Transverse colon (tissue), 4 donors: ENCODE measurements around the gene GBP6. TPM values are rescaled to one million over a fixed set of nuclear protein-coding genes. Genes with fewer than 3 reads are reported as not detected.

Experiments
- DNase-seq: peaks from one replicate; pipeline ENCODE4 v3.0.0-alpha.2; 2019
- H3K27ac ChIP-seq, 4 donors: fragments of 200-600 bp; sonication (generic); 2 replicates each; pipeline ENCODE4 v1.5.1; 2016 to 2018; ENCODE audit warnings: inconsistent platforms in 4 of 4
- H3K27me3 ChIP-seq: fragments of 200-600 bp; sonication (generic); 2 replicates; pipeline ENCODE4 v1.5.1; 2017; ENCODE audit warnings: inconsistent platforms
- H3K36me3 ChIP-seq, 4 donors: fragments of 200-600 bp; sonication (generic); 2 replicates each; pipeline ENCODE4 v1.5.1; 2017 to 2019; ENCODE audit warnings: inconsistent platforms in 4 of 4
- H3K4me1 ChIP-seq, 4 donors: fragments of 200-600 bp; sonication (generic); 2 replicates each; pipeline ENCODE4 v1.5.1; 2017 to 2020; ENCODE audit warnings: inconsistent platforms in 4 of 4
- H3K4me3 ChIP-seq, 4 donors: fragments of 200-600 bp; sonication (generic); 1 replicate in 1 of 4; 2 replicates in 3 of 4; pipeline versions ENCODE4 v1.5.1 to v1.6.1; 2017 to 2019; ENCODE audit warnings: inconsistent platforms in 4 of 4
- H3K9me3 ChIP-seq, 2 donors: fragments of 200-600 bp; sonication (generic); 2 replicates each; pipeline ENCODE4 v1.5.1; 2017 to 2019; ENCODE audit warnings: inconsistent platforms in 2 of 2
- EP300 ChIP-seq: sonication (generic); formaldehyde crosslinking; IDR thresholded peaks from one replicate; pipeline ENCODE4 v1.6.1; 2017; ENCODE audit warnings: antibody characterized with exemption, low read depth
- POLR2A ChIP-seq: fragments of 450-650 bp; IDR thresholded peaks from one replicate; pipeline ENCODE4 v1.6.1; 2016; ENCODE audit warnings: antibody characterized with exemption, mild to moderate bottlenecking, moderate library complexity
- POLR2AphosphoS5 ChIP-seq, 3 donors: sonication (generic); formaldehyde crosslinking; IDR thresholded peaks; one replicate each; pipeline ENCODE4 v1.6.1; 2016; ENCODE audit warnings: antibody characterized with exemption in 3 of 3
- WGBS, 2 donors: methylation state at CpG; one replicate each; pipeline ENCODE4 v1.1.5; 2018; ENCODE audit warnings: low coverage in 1 of 2; 5-methylcytosine and 5-hydroxymethylcytosine counted together
- in situ Hi-C, 4 donors: fragments of 200-750 bp; cut with MboI; loops; one replicate each; pipeline versions ENCODE4 v1.15.0 to v1.15.1; 2017; ENCODE audit warnings: low sequenced_read_pairs in 3 of 4, low pct_ligation_motif_present in 1 of 4, low pct_unique_long_range_greater_than_20kb in 1 of 4
- intact Hi-C: fragments of 100-400 bp; cut with DNase I; formaldehyde crosslinking; loops from one replicate; pipeline ENCODE4 v1.15.1; 2023; ENCODE audit warnings: low total_unique reads
- total RNA-seq, 4 donors: library from RNA; depleted of rRNA; stranded (reverse); fragments of >200 nt; gene quantifications; one replicate each; pipeline ENCODE4 v1.1.0, GENCODE V29; 2016
- TF ChIP-seq, protein P1 (sequence below), 5 experiments: fragments of 200-600 bp in 3 of 5; fragments of 450-650 bp in 2 of 5; sonication (generic) in 3 of 5; IDR thresholded peaks; 1 replicate in 2 of 5; 2 replicates in 3 of 5; pipeline ENCODE4 v1.5.1; 2016 to 2017; ENCODE audit warnings: antibody characterized with exemption in 5 of 5, inconsistent platforms in 3 of 5, mild to moderate bottlenecking in 2 of 5, moderate library complexity in 1 of 5

Gene GBP6, protein sequence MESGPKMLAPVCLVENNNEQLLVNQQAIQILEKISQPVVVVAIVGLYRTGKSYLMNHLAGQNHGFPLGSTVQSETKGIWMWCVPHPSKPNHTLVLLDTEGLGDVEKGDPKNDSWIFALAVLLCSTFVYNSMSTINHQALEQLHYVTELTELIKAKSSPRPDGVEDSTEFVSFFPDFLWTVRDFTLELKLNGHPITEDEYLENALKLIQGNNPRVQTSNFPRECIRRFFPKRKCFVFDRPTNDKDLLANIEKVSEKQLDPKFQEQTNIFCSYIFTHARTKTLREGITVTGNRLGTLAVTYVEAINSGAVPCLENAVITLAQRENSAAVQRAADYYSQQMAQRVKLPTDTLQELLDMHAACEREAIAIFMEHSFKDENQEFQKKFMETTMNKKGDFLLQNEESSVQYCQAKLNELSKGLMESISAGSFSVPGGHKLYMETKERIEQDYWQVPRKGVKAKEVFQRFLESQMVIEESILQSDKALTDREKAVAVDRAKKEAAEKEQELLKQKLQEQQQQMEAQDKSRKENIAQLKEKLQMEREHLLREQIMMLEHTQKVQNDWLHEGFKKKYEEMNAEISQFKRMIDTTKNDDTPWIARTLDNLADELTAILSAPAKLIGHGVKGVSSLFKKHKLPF
- total RNA-seq, result not detected

- Histone ChIP-seq H3K9me3 (no peaks in the 10 kb centered on the region), H3K27me3 (no peaks in the 10 kb centered on the region), H3K4me3 (no peak within 1 kb of the TSS), H3K27ac (no peak within 1 kb of the TSS), H3K4me1 (peaks cover 0 to 8% (median 0%) of the 10 kb centered on the region in 4 donors), H3K36me3 (no peaks in the 10 kb centered on the region)
- WGBS, 2 donors, result 41 to 78% methylated on average over 2 to 10 of the region's 10 CpGs
- DNase-seq, result no peak
- TF ChIP-seq POLR2AphosphoS5 (IDR thresholded peaks at IDR 0.05), result no peak
- TF ChIP-seq, protein P1, sequence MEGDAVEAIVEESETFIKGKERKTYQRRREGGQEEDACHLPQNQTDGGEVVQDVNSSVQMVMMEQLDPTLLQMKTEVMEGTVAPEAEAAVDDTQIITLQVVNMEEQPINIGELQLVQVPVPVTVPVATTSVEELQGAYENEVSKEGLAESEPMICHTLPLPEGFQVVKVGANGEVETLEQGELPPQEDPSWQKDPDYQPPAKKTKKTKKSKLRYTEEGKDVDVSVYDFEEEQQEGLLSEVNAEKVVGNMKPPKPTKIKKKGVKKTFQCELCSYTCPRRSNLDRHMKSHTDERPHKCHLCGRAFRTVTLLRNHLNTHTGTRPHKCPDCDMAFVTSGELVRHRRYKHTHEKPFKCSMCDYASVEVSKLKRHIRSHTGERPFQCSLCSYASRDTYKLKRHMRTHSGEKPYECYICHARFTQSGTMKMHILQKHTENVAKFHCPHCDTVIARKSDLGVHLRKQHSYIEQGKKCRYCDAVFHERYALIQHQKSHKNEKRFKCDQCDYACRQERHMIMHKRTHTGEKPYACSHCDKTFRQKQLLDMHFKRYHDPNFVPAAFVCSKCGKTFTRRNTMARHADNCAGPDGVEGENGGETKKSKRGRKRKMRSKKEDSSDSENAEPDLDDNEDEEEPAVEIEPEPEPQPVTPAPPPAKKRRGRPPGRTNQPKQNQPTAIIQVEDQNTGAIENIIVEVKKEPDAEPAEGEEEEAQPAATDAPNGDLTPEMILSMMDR (IDR thresholded peaks at IDR 0.05), result no peak
- intact Hi-C loops, result no loop called here
- in situ Hi-C loops, result loop anchor here in 3 of 4 donors (5.0 to 25.0 kb wide), 3 partner anchors 277 to 362 kb away; partner anchors contain the start of gene GBP3 (in 1 of the 3)
These were observed at the start of gene GBP6 for GRCh38 chr1:89363638-89364536. Gene GBP6 (plus strand): TSS chr1:89364059. CDS start chr1:89368552, 4,493 bp downstream.

DNA sequence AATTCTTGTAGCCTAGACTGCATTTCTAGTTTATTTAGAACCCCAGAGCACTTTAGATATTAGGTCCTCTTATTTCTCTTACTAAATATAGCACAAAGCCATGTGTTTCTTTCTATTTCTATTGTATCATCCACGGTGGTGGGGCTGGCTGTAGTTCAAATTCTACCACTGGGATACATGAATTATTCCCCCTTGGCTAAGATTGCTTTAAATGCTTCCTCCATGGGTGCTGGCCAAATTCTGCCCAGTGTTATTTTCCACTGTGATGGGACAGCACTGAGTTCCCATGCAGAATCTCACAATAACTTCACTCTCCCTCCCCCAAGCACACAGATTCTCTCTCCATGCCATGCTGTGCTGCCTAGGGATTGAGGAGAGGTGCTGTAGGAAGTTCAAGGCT, 41.5 kb upstream of the GBP6 start:
- TF ChIP-seq, protein P1 (IDR thresholded peaks at IDR 0.05), result no peak
- TF ChIP-seq POLR2AphosphoS5 (IDR thresholded peaks at IDR 0.05) (no peak), POLR2A (no peak), EP300 (no peak)
- Histone ChIP-seq H3K27ac (no peak overlapping the region), H3K27me3 (no peaks in the 10 kb centered on the region), H3K4me3 (no peak overlapping the region), H3K9me3 (no peaks in the 10 kb centered on the region), H3K4me1 (no peaks in the 10 kb centered on the region), H3K36me3 (no peaks in the 10 kb centered on the region)
- WGBS, 2 donors, result 17 to 20% methylated on average over 1 of the region's 1 CpG
- in situ Hi-C loops (no loop called here), intact Hi-C loops (no loop called here)
- DNase-seq, result no peak

DNA sequence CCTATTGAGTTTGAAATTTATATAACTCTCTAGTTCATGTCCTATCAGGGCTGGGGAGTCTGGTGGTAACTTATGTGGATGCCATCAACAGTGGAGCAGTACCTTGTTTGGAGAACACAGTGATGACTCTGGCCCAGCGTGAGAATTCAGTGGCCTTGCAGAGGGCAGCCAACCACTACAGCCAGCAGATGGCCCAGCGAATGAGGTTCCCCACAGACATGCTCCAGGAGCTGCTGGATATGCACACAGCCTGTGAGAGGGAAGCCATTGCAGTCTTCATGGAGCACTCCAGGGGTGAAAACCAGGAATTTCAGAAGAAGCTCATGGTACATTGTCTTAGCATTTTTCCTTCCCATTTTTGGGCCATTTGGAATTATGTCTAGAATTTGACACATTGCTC, 32.0 kb upstream of the GBP6 start:
- H3K4me1 ChIP-seq, result peaks cover 0 to 3% (median 0%) of the 10 kb centered on the region in 4 donors
- TF ChIP-seq POLR2AphosphoS5 (IDR thresholded peaks at IDR 0.05), result no peak
- TF ChIP-seq, protein P1 (IDR thresholded peaks at IDR 0.05), result no peak
- 90 to 100% methylated on average over 1 to 2 of the region's 2 CpGs for WGBS, 2 donors
- H3K27me3 ChIP-seq, result no peaks in the 10 kb centered on the region
- no peaks in the 10 kb centered on the region for H3K9me3 ChIP-seq
- in situ Hi-C loops (no loop called here), intact Hi-C loops (no loop called here)
- DNase-seq, result no peak
- H3K36me3 ChIP-seq, result no peaks in the 10 kb centered on the region
- H3K27ac ChIP-seq, result no peak overlapping the region
- no peak overlapping the region for H3K4me3 ChIP-seq

- 37 to 38% methylated on average over 3 of the region's 3 CpGs for WGBS, 2 donors
- no peak for DNase-seq
- H3K4me1 ChIP-seq, result peaks cover 0 to 3% (median 0%) of the 10 kb centered on the region in 4 donors
- TF ChIP-seq, protein P1 (IDR thresholded peaks at IDR 0.05), result no peak
- no peak for TF ChIP-seq POLR2AphosphoS5 (IDR thresholded peaks at IDR 0.05)
- TF ChIP-seq POLR2A, result no peak
- no peak for TF ChIP-seq EP300
- in situ Hi-C loops (no loop called here), intact Hi-C loops (no loop called here)
- no peaks in the 10 kb centered on the region for H3K9me3 ChIP-seq
- H3K4me3 ChIP-seq, result no peak overlapping the region
- H3K27me3 ChIP-seq, result no peaks in the 10 kb centered on the region
- H3K36me3 ChIP-seq, result no peaks in the 10 kb centered on the region
- no peak overlapping the region for H3K27ac ChIP-seq
These were observed 31.4 kb upstream of the GBP6 start for GRCh38 chr1:89332461-89332860.
